HG03354 (cell line): ENCODE results near the gene TBX19.

Experiments
- ATAC-seq: cut with Tn5 transposase; IDR thresholded peaks from one replicate; pipeline ENCODE4 v1.9.1; 2021; ENCODE audit warnings: mild to moderate bottlenecking; ENCODE audit not compliant: unreplicated experiment, poor library complexity, severe bottlenecking

TBX19 gene

DNA sequence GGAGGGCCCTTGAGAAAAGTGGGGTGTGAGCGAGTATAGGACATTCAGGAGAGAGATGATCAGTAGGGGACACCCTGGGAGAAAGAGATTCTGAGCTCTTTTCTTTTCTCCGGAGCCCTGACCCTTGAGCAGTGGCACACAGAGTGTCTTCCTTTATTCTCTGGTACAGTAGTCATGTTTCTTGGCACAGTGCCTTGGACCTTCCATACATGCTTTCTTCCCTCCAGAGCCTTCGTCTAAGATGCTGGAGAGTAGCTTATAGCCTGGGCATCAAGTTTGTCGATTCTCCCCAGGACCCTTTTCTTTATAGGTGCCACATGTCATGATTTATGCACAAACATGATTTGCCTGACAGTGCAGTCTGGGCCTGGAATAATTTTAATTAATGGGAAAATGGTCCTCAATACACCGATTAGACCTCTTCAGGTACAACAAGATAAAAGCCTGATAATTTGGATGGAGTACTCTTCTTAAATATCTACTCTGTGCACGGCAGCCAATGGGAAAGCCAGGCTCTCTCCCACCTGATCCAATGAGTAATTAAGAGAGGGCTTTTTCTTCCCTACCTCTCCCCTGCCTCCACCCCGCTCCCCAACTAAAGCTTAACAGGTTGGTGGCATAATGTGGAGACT is at the start of gene TBX19:
Gene TBX19, plus strand, starts transcription at position 582 of the 632 bp plus-strand sequence. CDS start 214 bp downstream, outside the sequence.
- ATAC-seq: no peak

- ATAC-seq: peak; percentile 84
Measured at GRCh38 chr1:168234846-168235547, 45.7 kb upstream of the TBX19 start.

DNA sequence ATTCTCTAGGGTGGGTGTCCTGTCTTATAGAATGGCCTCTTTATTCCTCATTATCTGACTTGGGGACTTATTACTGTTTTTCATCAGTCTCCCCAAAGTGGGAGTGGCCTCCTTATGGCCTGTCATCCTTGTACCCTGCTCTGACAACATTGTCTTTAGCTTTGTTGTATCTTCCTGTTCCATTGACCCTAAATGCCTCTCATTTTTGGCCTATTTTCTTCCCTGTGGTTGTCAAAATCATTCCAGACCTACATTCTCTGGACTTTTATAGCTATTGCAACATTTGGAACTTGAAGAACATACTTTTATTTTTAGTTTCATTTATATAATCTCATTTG is 45.2 kb upstream of the TBX19 start:
- ATAC-seq: peak; percentile 15

GRCh38 chr1:168235937-168236336 is 44.7 kb upstream of the TBX19 start:
- ATAC-seq: no peak

GRCh38 chr1:168236836-168237611 is 43.7 kb upstream of the TBX19 start:
- ATAC-seq: no peak

GRCh38 chr1:168243198-168243597 is 37.5 kb upstream of the TBX19 start:
- ATAC-seq: no peak

GRCh38 chr1:168243636-168244212 is 37.0 kb upstream of the TBX19 start:
- ATAC-seq: no peak

DNA sequence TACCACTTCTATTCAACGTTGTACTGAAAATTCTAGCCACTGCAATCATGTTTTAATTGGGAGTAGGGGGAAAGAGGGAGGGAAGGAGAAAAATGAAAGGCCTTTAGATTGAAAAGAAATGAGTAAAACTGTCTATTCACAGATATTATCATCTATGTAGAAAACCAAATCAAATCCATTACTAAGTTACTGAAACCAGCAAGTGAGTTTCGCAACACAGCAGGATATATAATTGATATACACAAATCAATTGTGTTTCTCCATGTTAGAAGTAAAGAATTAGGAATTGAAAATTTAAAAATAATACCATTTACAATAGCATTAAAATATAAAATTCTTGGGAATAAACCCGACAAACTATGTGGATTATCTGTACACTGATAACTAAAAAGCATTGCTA is 35.6 kb upstream of the TBX19 start:
- ATAC-seq: no peak

DNA sequence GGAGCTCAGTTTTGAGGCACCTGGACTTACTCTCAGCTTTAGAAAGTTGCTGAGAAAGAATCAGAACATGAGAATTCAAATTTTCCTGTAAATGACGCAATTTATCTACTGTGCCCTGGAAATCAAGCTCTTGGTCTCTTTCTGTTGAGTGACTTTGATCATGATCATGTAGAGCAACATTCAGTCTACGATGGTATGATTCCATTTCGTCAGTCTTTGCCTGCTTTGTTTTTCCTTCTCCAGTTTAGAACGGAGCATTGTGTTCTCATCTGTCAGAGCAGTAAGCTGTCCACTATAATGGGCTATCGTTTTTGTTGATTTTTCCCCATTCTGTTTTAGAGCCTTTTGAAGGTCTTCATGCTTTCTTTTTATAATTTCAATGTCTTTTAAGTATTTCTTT is 34.2 kb upstream of the TBX19 start:
- ATAC-seq: no peak

GRCh38 chr1:168252204-168252733 is 28.4 kb upstream of the TBX19 start:
- ATAC-seq: no peak

DNA sequence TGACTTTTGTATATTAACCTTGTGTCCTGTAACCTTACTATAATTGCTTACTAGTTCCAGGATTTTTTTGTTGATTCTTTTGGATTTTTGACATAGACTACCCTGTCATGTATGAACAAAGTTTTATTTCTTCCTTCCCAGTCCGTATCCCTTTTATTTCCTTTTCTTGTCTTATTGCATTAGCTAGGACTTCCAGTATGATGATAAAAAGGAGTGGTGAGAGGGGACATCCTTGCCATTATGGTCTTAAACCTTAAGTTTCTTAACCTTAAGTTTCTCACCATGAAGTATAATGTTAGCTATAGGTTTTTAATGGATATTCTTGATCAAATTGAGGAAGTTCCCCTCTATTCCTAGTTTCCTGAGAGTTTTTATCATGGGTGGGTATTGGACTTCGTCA is 24.5 kb upstream of the TBX19 start:
- ATAC-seq: no peak

DNA sequence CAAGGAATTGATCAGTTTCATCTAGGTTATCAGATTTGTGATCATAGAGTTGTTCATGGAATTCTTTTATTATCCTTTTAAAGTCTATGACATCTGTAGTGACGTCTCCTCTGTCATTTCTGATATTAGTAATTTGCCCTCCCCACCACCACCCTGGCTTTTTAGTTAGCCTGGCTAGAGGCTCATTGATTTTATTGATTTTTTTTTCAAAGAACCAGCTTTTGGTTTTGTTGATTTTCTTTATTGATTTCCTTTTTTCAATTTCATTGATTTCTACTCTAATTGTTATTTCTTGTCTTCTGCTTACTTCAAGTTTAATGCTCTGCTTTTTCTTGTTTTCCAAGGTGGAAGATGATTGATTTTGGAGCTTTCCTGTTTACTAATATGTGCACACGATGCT is 23.3 kb upstream of the TBX19 start:
- ATAC-seq: no peak

- no peak for ATAC-seq
Measured at GRCh38 chr1:168259567-168259966, 21.1 kb upstream of the TBX19 start.

DNA sequence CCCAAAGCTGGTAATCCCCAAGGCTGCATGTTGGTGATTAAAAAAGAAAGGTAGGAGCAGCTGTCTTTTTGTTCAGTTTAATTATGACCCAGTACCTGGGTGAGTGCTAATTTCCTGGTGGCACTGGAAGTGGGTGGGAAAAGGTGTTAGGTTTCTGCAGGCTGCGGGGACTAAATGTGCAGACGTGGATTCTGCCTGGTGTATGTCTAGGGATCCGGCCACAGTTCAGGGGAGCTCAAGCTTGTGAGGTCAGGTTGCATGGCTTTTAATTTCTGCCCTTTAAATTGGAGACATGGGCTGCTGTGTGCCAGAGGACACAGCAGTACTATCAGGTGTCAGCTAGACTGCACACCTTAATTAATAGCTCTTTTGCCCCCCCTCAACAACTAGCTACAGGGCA is 20.3 kb upstream of the TBX19 start:
- no peak for ATAC-seq

DNA sequence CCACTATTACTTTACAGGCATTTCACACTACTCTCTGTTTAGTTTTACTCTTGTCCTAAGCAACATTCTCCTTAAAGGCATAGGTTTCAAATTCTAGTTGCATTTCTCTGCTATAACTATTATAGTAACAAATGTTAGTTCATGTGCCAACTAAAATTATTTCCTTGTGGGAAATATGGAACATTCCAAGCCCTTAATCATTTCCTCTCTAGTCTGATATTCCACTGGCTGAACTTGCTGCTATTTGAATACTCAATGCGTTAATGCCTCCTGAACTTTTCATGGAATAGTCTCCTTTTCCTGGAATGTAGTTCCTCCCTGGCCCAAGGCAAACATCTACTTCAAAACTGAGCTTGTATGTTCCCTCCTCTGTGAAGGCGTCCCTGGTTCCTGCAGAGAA is 19.3 kb upstream of the TBX19 start:
- ATAC-seq: no peak

GRCh38 chr1:168263130-168263529 is 17.5 kb upstream of the TBX19 start:
- ATAC-seq: no peak

GRCh38 chr1:168264296-168264695 is 16.4 kb upstream of the TBX19 start:
- ATAC-seq: no peak

GRCh38 chr1:168265596-168265995 is 15.1 kb upstream of the TBX19 start:
- ATAC-seq: no peak

GRCh38 chr1:168266644-168267186 is 14.0 kb upstream of the TBX19 start:
- ATAC-seq: no peak

DNA sequence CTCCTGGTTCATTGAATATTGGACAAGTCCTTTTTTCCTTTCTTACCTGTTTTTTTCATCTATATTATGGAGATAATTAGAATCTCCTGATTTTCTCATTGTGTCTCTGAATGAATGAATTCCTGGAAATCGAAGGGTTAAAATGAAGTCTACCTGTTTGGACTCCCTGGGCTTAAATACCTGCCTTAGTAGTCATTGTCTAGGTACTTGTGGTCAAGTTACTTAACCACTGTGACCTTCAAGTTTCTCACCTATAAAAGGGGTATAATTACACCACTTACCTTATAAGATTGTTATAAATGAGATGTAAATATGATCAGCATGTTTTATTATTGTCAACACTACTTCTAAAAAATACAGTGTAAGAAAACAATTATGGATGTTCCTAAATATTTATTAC is 9.0 kb upstream of the TBX19 start:
- ATAC-seq: no peak
